Chondrocyte (in vitro differentiated cells): Measurements from ENCODE around the gene OLFML1. TPM values are rescaled to one million over a fixed set of nuclear protein-coding genes. Genes with fewer than 3 reads are reported as not detected.

Source experiments
- DNase-seq: peaks from one replicate; pipeline ENCODE4 v3.0.0; 2021; ENCODE audit warnings: mixed read lengths, low spot score
- H3K27ac Mint-ChIP-seq: one replicate; pipeline ENCODE4 v1.8.0; 2021; ENCODE audit warnings: mild to moderate bottlenecking, moderate library complexity, mixed read lengths; ENCODE audit not compliant: unreplicated experiment
- H3K27me3 Mint-ChIP-seq: 2 replicates; pipeline ENCODE4 v1.8.0; 2021; ENCODE audit warnings: low read depth, mixed read lengths
- H3K36me3 Mint-ChIP-seq: 2 replicates; pipeline ENCODE4 v1.8.0; 2021; ENCODE audit warnings: low read depth, mixed read lengths
- H3K4me1 Mint-ChIP-seq: 2 replicates; pipeline ENCODE4 v1.8.0; 2021; ENCODE audit warnings: low read depth, mild to moderate bottlenecking, mixed read lengths
- H3K4me3 Mint-ChIP-seq: one replicate; pipeline ENCODE4 v1.8.0; 2021; ENCODE audit warnings: mild to moderate bottlenecking, moderate library complexity, mixed read lengths; ENCODE audit not compliant: unreplicated experiment
- H3K9me3 Mint-ChIP-seq: 2 replicates; pipeline ENCODE4 v1.8.0; 2021; ENCODE audit warnings: low read depth, mixed read lengths
- total RNA-seq: library from RNA; stranded (reverse); gene quantifications from 3 replicates; pipeline ENCODE4 v1.2.1, GENCODE V29; 2021
- TF ChIP-seq, protein P1 (sequence below): fragments of 200-600 bp; sonication (generic); IDR thresholded peaks from 2 replicates; pipeline ENCODE4 v1.5.0; 2021; ENCODE audit warnings: antibody characterized with exemption, mild to moderate bottlenecking, moderate library complexity

Gene OLFML1
- total RNA-seq, 1 donor from 2014 or later = 12.3 TPM

- peaks cover 5% of the 10 kb centered on the region for H3K36me3 Mint-ChIP-seq
- no peak for DNase-seq
- no peaks in the 10 kb centered on the region for H3K27me3 Mint-ChIP-seq
- H3K4me1 Mint-ChIP-seq = peaks cover 25% of the 10 kb centered on the region
- H3K27ac Mint-ChIP-seq = no peak overlapping the region
- TF ChIP-seq, protein P1, sequence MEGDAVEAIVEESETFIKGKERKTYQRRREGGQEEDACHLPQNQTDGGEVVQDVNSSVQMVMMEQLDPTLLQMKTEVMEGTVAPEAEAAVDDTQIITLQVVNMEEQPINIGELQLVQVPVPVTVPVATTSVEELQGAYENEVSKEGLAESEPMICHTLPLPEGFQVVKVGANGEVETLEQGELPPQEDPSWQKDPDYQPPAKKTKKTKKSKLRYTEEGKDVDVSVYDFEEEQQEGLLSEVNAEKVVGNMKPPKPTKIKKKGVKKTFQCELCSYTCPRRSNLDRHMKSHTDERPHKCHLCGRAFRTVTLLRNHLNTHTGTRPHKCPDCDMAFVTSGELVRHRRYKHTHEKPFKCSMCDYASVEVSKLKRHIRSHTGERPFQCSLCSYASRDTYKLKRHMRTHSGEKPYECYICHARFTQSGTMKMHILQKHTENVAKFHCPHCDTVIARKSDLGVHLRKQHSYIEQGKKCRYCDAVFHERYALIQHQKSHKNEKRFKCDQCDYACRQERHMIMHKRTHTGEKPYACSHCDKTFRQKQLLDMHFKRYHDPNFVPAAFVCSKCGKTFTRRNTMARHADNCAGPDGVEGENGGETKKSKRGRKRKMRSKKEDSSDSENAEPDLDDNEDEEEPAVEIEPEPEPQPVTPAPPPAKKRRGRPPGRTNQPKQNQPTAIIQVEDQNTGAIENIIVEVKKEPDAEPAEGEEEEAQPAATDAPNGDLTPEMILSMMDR = no peak
- H3K4me3 Mint-ChIP-seq = no peak overlapping the region
- H3K9me3 Mint-ChIP-seq = no peaks in the 10 kb centered on the region
Observed at GRCh38 chr11:7490535-7490934, 5.2 kb downstream of the OLFML1 start.

- Mint-ChIP-seq H3K9me3 (no peaks in the 10 kb centered on the region), H3K4me3 (no peak overlapping the region), H3K36me3 (peaks cover 5% of the 10 kb centered on the region), H3K4me1 (peaks cover 9% of the 10 kb centered on the region), H3K27ac (no peak overlapping the region), H3K27me3 (no peaks in the 10 kb centered on the region)
- TF ChIP-seq, protein P1 = no peak
- DNase-seq = no peak
Observed at GRCh38 chr11:7492253-7492652, 6.9 kb downstream of the OLFML1 start.

DNA sequence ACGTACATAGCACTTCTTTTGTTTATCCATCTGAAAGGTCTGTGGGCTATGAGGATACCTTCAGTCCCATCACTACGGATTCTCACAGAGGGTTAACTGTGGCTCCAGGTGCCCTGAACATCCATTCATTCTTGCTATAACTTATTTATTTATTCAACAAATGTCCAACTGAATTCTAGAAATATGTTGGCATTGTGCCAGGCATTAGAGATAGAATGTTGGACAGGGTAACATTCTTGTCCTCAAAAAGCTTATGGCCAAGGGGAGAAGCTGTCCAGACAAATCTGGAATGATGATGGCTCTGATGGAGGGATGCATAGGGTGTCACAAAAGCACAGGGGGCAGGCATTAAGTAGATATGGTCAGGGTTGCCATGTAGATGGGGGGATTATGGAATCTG lies 8.4 kb downstream of the OLFML1 start:
- DNase-seq = no peak
- peaks cover 8% of the 10 kb centered on the region for H3K4me1 Mint-ChIP-seq
- TF ChIP-seq, protein P1 = no peak
- no peaks in the 10 kb centered on the region for H3K27me3 Mint-ChIP-seq
- H3K9me3 Mint-ChIP-seq = no peaks in the 10 kb centered on the region
- peaks cover 4% of the 10 kb centered on the region for H3K36me3 Mint-ChIP-seq
- H3K27ac Mint-ChIP-seq = no peak overlapping the region
- no peak overlapping the region for H3K4me3 Mint-ChIP-seq

DNA sequence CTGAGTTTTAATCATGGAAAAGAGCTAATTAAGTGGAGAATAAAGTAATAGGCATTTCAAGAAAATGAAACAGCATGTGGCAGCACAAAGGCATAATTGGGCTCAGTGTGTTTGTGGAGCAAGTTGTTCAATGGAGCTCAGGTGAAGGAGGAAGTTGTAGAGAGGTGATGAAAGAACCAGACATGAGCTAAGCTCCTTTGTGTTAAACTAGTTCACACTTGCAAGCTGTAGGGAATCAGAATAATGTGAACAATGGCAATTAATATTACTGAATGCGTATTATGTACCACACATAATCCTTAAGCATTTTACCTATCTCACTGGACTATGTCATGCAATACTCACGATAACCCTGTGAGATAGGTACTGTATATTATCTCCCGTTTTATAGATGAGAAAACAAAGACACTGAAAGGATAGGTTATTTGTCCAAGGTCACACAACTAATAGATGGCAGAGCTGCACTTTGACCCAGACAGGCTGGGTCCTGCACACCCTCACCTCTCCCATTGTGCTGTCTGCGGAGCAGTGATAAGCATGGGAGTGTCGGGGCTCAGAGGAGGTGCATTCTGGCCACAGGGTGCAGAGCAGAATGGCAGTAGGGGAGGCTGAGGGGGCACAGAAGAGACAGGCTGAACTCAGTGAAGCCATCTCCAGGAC lies 8.9 kb downstream of the OLFML1 start:
- no peak overlapping the region for H3K4me3 Mint-ChIP-seq
- DNase-seq = no peak
- H3K27ac Mint-ChIP-seq = no peak overlapping the region
- H3K27me3 Mint-ChIP-seq = no peaks in the 10 kb centered on the region
- H3K9me3 Mint-ChIP-seq = no peaks in the 10 kb centered on the region
- TF ChIP-seq, protein P1 = no peak
- peaks cover 4% of the 10 kb centered on the region for H3K36me3 Mint-ChIP-seq
- peaks cover 8% of the 10 kb centered on the region for H3K4me1 Mint-ChIP-seq

DNA sequence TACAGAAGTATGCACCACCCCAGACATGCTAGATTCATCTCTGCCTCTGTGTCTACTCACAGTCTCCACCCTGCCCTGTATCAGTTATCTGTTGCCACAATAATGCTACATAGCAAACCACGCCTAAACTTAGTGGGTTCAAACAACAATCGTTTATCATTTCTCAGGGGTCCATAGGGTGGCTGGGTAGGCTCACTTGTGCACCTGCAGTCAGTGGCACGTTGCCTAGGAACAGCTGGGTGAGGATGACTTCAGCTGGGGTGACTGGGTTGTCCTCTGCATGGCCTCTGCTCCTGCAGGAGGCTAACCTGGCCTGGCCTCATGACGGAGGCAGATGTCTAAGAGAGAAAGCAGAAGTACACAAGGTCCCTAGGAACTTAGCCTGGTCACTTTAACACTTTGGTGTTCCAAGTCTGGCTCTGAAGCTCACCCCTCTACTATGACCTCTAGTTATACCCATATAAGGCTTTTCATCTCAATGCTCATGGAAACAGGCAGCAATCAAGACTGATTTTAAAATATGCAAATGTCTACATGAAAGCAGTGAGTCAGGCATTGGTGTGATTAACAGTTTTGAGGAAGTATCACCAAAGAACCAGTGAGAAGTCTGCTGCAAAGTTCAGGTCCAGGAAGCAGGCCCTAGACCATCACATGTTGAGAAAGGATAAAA lies 10.7 kb downstream of the OLFML1 start:
- Mint-ChIP-seq H3K27me3 (no peaks in the 10 kb centered on the region), H3K36me3 (peaks cover 4% of the 10 kb centered on the region), H3K4me1 (no peaks in the 10 kb centered on the region), H3K27ac (no peak overlapping the region), H3K4me3 (no peak overlapping the region), H3K9me3 (no peaks in the 10 kb centered on the region)
- no peak for DNase-seq
- TF ChIP-seq, protein P1 = no peak
